NCI-H187 (cell line): ENCODE measurements around the gene SH3D19.
"Not testable (repeated sequence)": the region's sequence is repeated elsewhere in the genome, so short reads cannot be mapped to it uniquely, and the experiment has no call there.

ENCODE experiments used
- DNase-seq, 2 experiments: peaks; one replicate each; lab custom pipeline; 2025; lab: John Stamatoyannopoulos, UW

Gene SH3D19

GRCh38 chr4:151325111-151325948 lies at the start of gene SH3D19:
Gene SH3D19, minus strand, starts transcription at chr4:151325605. Its CDS starts 253 bp downstream, at chr4:151325352.
- peak in 1 of 2 experiments; percentile 1 for DNase-seq

- peak; percentile 24 to 26 for DNase-seq
Observed at GRCh38 chr4:151362404-151363164, 37.2 kb upstream of the SH3D19 start.

- DNase-seq, result no peak
Observed at GRCh38 chr4:151361966-151362365, 36.6 kb upstream of the SH3D19 start.

- no peak for DNase-seq
Observed at GRCh38 chr4:151361126-151361525, 35.7 kb upstream of the SH3D19 start.

- no peak for DNase-seq
Observed at GRCh38 chr4:151359576-151359975, 34.2 kb upstream of the SH3D19 start.

GRCh38 chr4:151358266-151358665 lies 32.9 kb upstream of the SH3D19 start:
- DNase-seq, result no peak

- no peak for DNase-seq
Observed at GRCh38 chr4:151356510-151356909, 31.1 kb upstream of the SH3D19 start.

GRCh38 chr4:151355155-151355554 lies 29.8 kb upstream of the SH3D19 start:
- no peak for DNase-seq

- DNase-seq, result no peak
Observed at GRCh38 chr4:151347490-151348235, 22.3 kb upstream of the SH3D19 start.

- no peak for DNase-seq
Observed at GRCh38 chr4:151344948-151345347, 19.5 kb upstream of the SH3D19 start.

- DNase-seq, result no peak
Observed at GRCh38 chr4:151340751-151341385, 15.5 kb upstream of the SH3D19 start.

- no peak for DNase-seq
Observed at GRCh38 chr4:151339467-151339866, 14.1 kb upstream of the SH3D19 start.

GRCh38 chr4:151331276-151332042 lies 6.1 kb upstream of the SH3D19 start:
- DNase-seq, result no peak

- no peak for DNase-seq
Observed at GRCh38 chr4:151329217-151330007, 4.0 kb upstream of the SH3D19 start.

GRCh38 chr4:151325949-151326246 lies 493 bp upstream of the SH3D19 start:
- DNase-seq, result no peak

GRCh38 chr4:151324752-151325110 lies 674 bp downstream of the SH3D19 start:
- DNase-seq, result no peak

GRCh38 chr4:151324124-151324751 lies 1.2 kb downstream of the SH3D19 start:
- no peak for DNase-seq

GRCh38 chr4:151323667-151324066 lies 1.7 kb downstream of the SH3D19 start:
- no peak for DNase-seq

GRCh38 chr4:151322570-151322969 lies 2.8 kb downstream of the SH3D19 start:
- no peak for DNase-seq

GRCh38 chr4:151322161-151322560 lies 3.2 kb downstream of the SH3D19 start:
- DNase-seq, result not testable (repeated sequence)
